Stimulated activated CD8-positive, alpha-beta memory T cell treated with anti-CD3 and anti-CD28 coated beads, Interleukin-7, amount 100 ng/mL, for 4 hours (primary cell): ENCODE results near the gene ALDH9A1.
"Not testable (repeated sequence)": the region's sequence is repeated elsewhere in the genome, so short reads cannot be mapped to it uniquely, and the experiment has no call there.

Source experiments
- DNase-seq, 2 donors: peaks; one replicate each; pipeline ENCODE4 v3.0.0-alpha.2; 2020; ENCODE audit warnings: low read depth in 2 of 2

ALDH9A1 gene

GRCh38 chr1:165686971-165687433 is 11.4 kb downstream of the ALDH9A1 start:
- DNase-seq, result no peak

- DNase-seq, result no peak
Observed at GRCh38 chr1:165686121-165686970, 12.0 kb downstream of the ALDH9A1 start.

GRCh38 chr1:165683848-165684485 is 14.4 kb downstream of the ALDH9A1 start:
- no peak for DNase-seq

- not testable (repeated sequence) for DNase-seq
Observed at GRCh38 chr1:165680773-165681172, 17.6 kb downstream of the ALDH9A1 start.

- DNase-seq, result no peak
Observed at GRCh38 chr1:165680303-165680702, 18.1 kb downstream of the ALDH9A1 start.

- DNase-seq, result no peak
Observed at GRCh38 chr1:165679282-165680036, 18.9 kb downstream of the ALDH9A1 start.

- no peak for DNase-seq
Observed at GRCh38 chr1:165678509-165678908, 19.9 kb downstream of the ALDH9A1 start.

GRCh38 chr1:165675794-165676193 is 22.6 kb downstream of the ALDH9A1 start:
- DNase-seq, result no peak

GRCh38 chr1:165674599-165674998 is 23.8 kb downstream of the ALDH9A1 start:
- no peak for DNase-seq

GRCh38 chr1:165671526-165671925 is 26.8 kb downstream of the ALDH9A1 start:
- DNase-seq, result no peak

GRCh38 chr1:165668184-165668583 is 30.2 kb downstream of the ALDH9A1 start:
- no peak for DNase-seq

- no peak for DNase-seq
Observed at GRCh38 chr1:165666152-165666825, 32.1 kb downstream of the ALDH9A1 start.

- DNase-seq, result no peak
Observed at GRCh38 chr1:165662186-165662585, 36.2 kb downstream of the ALDH9A1 start.

GRCh38 chr1:165661703-165662102 is 36.7 kb downstream of the ALDH9A1 start:
- no peak for DNase-seq

GRCh38 chr1:165659581-165659895 is 38.8 kb downstream of the ALDH9A1 start:
- DNase-seq, result no peak

GRCh38 chr1:165658766-165659580 is 39.4 kb downstream of the ALDH9A1 start:
- DNase-seq, result not testable (repeated sequence)

GRCh38 chr1:165650981-165651625 is 47.3 kb downstream of the ALDH9A1 start:
- no peak for DNase-seq

- DNase-seq, result no peak
Observed at GRCh38 chr1:165648919-165649572, 49.3 kb downstream of the ALDH9A1 start.

GRCh38 chr1:165647970-165648369 is 50.4 kb downstream of the ALDH9A1 start:
- no peak for DNase-seq

- no peak for DNase-seq
Observed at GRCh38 chr1:165647517-165647916, 50.8 kb downstream of the ALDH9A1 start.
